Lower leg skin (tissue), 3 donors: ENCODE measurements around the gene PHF13.

Experiments
- POLR2A ChIP-seq, 2 donors: fragments of 450-650 bp; IDR thresholded peaks; one replicate each; pipeline ENCODE4 v1.6.1; 2016 to 2017; ENCODE audit warnings: antibody characterized with exemption in 2 of 2, mild to moderate bottlenecking in 1 of 2, moderate library complexity in 1 of 2
- TF ChIP-seq, protein P1 (sequence below), 3 donors: fragments of 450-650 bp; IDR thresholded peaks; one replicate each; pipeline ENCODE4 v1.5.1; 2016; ENCODE audit warnings: antibody characterized with exemption in 3 of 3, mild to moderate bottlenecking in 3 of 3, moderate library complexity in 2 of 3

DNA sequence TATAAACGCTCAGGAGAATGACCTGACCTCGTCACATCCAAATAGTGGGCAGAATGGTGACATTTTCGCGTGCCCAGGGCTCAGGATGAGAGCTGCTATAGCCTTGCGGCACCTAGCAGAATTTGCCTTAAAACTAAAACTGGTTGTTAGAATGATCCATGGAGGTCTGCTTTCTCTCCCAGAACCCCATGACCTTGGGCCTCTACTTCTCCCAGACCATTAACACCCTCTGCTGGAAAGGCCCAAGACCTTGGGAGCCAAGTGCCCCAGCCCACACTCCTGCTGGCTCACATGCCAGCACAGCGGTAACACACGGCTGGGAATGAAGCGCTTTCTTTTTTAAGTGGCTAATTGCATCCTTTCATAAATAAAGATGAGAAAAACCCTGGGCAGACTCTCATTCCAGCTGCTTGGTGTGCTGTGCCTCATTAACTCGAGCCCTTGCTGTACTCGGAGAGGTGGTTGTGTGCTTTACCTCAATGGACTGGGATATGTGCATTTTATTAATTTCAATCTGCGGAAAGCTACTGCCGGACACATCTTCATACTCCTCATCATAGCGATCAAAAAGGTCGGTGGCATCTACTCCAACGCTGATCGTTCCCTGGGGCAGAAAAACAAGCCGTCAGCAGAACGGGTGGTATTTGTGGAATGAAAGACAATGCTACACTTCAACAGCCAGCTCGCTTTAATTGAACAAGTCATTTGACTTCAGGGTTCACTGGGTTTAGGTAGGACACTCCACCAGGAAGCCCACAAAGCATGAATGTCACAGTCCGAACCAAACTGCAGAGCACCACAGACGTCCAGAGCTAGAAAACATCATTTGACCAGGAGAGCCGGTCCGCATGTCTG lies 40.1 kb downstream of the PHF13 start:
- no peak for TF ChIP-seq POLR2A (IDR thresholded peaks at IDR 0.05)
- TF ChIP-seq, protein P1, sequence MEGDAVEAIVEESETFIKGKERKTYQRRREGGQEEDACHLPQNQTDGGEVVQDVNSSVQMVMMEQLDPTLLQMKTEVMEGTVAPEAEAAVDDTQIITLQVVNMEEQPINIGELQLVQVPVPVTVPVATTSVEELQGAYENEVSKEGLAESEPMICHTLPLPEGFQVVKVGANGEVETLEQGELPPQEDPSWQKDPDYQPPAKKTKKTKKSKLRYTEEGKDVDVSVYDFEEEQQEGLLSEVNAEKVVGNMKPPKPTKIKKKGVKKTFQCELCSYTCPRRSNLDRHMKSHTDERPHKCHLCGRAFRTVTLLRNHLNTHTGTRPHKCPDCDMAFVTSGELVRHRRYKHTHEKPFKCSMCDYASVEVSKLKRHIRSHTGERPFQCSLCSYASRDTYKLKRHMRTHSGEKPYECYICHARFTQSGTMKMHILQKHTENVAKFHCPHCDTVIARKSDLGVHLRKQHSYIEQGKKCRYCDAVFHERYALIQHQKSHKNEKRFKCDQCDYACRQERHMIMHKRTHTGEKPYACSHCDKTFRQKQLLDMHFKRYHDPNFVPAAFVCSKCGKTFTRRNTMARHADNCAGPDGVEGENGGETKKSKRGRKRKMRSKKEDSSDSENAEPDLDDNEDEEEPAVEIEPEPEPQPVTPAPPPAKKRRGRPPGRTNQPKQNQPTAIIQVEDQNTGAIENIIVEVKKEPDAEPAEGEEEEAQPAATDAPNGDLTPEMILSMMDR (IDR thresholded peaks at IDR 0.05) = no peak
